A673 (cell line): Measurements from ENCODE around the gene LATS2. TPM values are rescaled to one million over a fixed set of nuclear protein-coding genes. Genes with fewer than 3 reads are reported as not detected.
"Not testable (repeated sequence)": the region's sequence is repeated elsewhere in the genome, so short reads cannot be mapped to it uniquely, and the experiment has no call there.

Experiments
- BruUV-seq: library from RNA; stranded (reverse); fragments of 400-500 nt; replicated peaks from 2 replicates; lab custom pipeline; 2021; lab: Mats Ljungman, UMichigan
- CTCF ChIA-PET: fragments of 300-600 bp; sonication (Branson Sonifier 250); formaldehyde crosslinking; loops from one replicate; lab custom pipeline; 2022; ENCODE audit warnings: antibody characterized with exemption; lab: Charles Lee
- POLR2A ChIA-PET: fragments of 300-600 bp; sonication (Branson Sonifier 250); formaldehyde crosslinking; loops from one replicate; lab custom pipeline; 2022; ENCODE audit warnings: antibody characterized with exemption; ENCODE audit not compliant: low non-redundant PET; lab: Charles Lee
- DNase-seq: peaks from one replicate; pipeline ENCODE4 v3.0.0-alpha.2; 2015; ENCODE audit warnings: low spot score
- H3K27ac ChIP-seq: fragments of 200-600 bp; sonication (generic); 2 replicates; pipeline ENCODE4 v1.5.1; 2016; ENCODE audit warnings: mixed run types, low read depth, mild to moderate bottlenecking, mixed read lengths, antibody characterized with exemption, low read length; ENCODE audit not compliant: poor library complexity, severe bottlenecking
- H3K27me3 ChIP-seq: fragments of 200-600 bp; sonication (generic); replicated peaks from 2 replicates; pipeline ENCODE4 v1.6.1; 2017; ENCODE audit warnings: mixed run types, low read depth, mild to moderate bottlenecking, mixed read lengths, antibody characterized with exemption, low read length; ENCODE audit not compliant: insufficient read depth, poor library complexity
- H3K36me3 ChIP-seq: fragments of 200-600 bp; sonication (generic); 2 replicates; pipeline ENCODE4 v1.6.1; 2016; ENCODE audit warnings: mixed run types, mild to moderate bottlenecking, mixed read lengths, antibody characterized with exemption, low read length; ENCODE audit not compliant: insufficient read depth, poor library complexity, severe bottlenecking
- H3K4me1 ChIP-seq: fragments of 200-600 bp; sonication (generic); 2 replicates; pipeline ENCODE4 v1.6.1; 2017; ENCODE audit warnings: mixed run types, mild to moderate bottlenecking, mixed read lengths, antibody characterized with exemption, low read length; ENCODE audit not compliant: insufficient read depth, poor library complexity, severe bottlenecking
- H3K4me3 ChIP-seq: fragments of 200-600 bp; sonication (generic); 2 replicates; pipeline ENCODE4 v1.5.1; 2016; ENCODE audit warnings: low read depth, mixed run types, mild to moderate bottlenecking, mixed read lengths, low read length; ENCODE audit not compliant: poor library complexity, severe bottlenecking
- H3K9me3 ChIP-seq: fragments of 200-600 bp; sonication (generic); 2 replicates; pipeline ENCODE4 v1.6.1; 2016; ENCODE audit warnings: mixed run types, low read depth, mild to moderate bottlenecking, mixed read lengths, antibody characterized with exemption, low read length; ENCODE audit not compliant: poor library complexity, severe bottlenecking
- CTCF ChIP-seq: fragments of 300-800, 200-600 bp; sonication (generic); conservative IDR thresholded peaks from 2 replicates; pipeline ENCODE4 v1.5.1; 2017; ENCODE audit warnings: low read depth, mild to moderate bottlenecking, antibody characterized with exemption, low read length, moderate library complexity, mixed read lengths
- EZH2 ChIP-seq: fragments of 200-600 bp; sonication (generic); IDR thresholded peaks from 2 replicates; pipeline ENCODE4 v1.6.1; 2017; ENCODE audit warnings: borderline replicate concordance, low read depth, mild to moderate bottlenecking, mixed read lengths, antibody characterized with exemption, low read length; ENCODE audit not compliant: poor library complexity, severe bottlenecking
- intact Hi-C: fragments of 100-400 bp; cut with micrococcal nuclease; formaldehyde crosslinking; loops from one replicate; pipeline ENCODE4 v1.10.0; 2022; ENCODE audit not compliant: unreplicated experiment
- total RNA-seq: library from RNA; stranded (reverse); gene quantifications from 2 replicates; pipeline ENCODE4 v1.2.3, GENCODE V29; 2021

LATS2 gene
- total RNA-seq, 1 experiment from 2014 or later = 13.1 TPM

DNA sequence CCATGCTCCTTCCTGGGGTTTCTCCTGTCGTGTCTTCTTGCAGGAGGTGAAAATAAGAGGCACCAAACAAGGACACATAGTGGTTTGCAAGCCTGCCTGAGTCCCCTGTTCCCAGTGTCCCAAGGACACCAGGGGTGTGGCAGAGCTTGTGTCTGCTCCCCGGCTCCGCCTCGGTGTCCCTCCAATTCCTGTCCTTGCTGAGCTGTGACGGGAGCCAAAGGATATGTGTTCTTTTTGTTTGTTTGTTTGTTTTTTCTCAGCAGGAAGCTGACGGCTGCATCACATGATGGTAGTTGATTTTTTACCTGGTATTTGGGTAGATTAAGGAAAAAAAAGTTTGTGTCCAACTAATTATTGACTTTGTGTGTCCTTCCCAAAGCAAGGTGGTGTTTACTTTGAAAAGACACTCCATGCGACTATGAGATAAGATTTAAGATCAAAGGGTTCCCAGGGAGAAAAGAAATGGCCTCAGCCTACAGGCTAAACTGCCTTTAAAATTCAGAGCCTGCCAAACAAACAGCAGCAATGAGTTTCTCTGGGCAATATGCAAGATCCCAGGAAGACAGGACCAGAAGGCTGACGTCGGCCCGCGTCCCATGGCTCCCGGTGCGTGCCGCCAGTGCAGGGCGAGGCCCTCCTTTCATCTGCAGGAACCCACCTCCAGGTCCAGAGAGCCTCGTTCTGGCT is 108.0 kb downstream of the LATS2 start:
- no peak for TF ChIP-seq EZH2
- TF ChIP-seq CTCF = no peak
- no peak overlapping the region for H3K27ac ChIP-seq
- no peaks in the 10 kb centered on the region for H3K9me3 ChIP-seq
- H3K36me3 ChIP-seq = no peaks in the 10 kb centered on the region
- CTCF ChIA-PET = no interaction called here
- POLR2A ChIA-PET = no interaction called here
- no peaks in the 10 kb centered on the region for H3K27me3 ChIP-seq
- no peak for DNase-seq
- intact Hi-C loops = no loop called here
- no TSS peak for BruUV-seq
- no peaks in the 10 kb centered on the region for H3K4me1 ChIP-seq
- H3K4me3 ChIP-seq = no peak overlapping the region

GRCh38 chr13:20952838-20953237 is 108.5 kb downstream of the LATS2 start:
- CTCF ChIA-PET = no interaction called here
- H3K4me3 ChIP-seq = no peak overlapping the region
- H3K36me3 ChIP-seq = no peaks in the 10 kb centered on the region
- H3K27ac ChIP-seq = no peak overlapping the region
- H3K9me3 ChIP-seq = no peaks in the 10 kb centered on the region
- BruUV-seq = no TSS peak
- POLR2A ChIA-PET = no interaction called here
- no peaks in the 10 kb centered on the region for H3K27me3 ChIP-seq
- no peak for DNase-seq
- intact Hi-C loops = no loop called here
- no peaks in the 10 kb centered on the region for H3K4me1 ChIP-seq
- TF ChIP-seq EZH2 (no peak), CTCF (no peak)

DNA sequence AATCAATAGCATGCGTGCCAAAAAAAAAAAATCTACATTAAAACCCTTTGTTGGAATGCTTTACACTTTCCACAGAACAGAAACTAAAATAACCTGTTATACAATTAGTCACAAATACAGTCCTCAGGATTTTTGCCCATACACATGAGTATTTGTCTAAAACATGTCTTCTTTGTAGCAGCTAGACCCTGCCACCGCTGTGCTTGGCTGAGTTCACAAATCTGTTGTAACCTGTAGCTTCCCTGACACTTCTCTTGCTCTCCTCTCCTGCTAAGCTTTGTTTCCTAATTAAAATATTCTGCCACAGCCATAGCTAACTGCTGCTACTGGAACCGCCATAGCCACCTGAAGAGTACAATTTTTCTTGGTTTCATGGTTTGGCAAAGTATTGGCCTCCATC is 113.4 kb downstream of the LATS2 start:
- DNase-seq, intact Hi-C loops, POLR2A ChIA-PET, BruUV-seq, H3K27ac ChIP-seq, H3K36me3 ChIP-seq, H3K9me3 ChIP-seq, H3K4me3 ChIP-seq, H3K27me3 ChIP-seq, H3K4me1 ChIP-seq: not testable (repeated sequence)
- CTCF ChIA-PET = interaction anchor here (0.6 kb wide), 1 partner anchor 72 kb away, joined by 7 read pairs; no protein-coding TSS in a partner anchor

DNA sequence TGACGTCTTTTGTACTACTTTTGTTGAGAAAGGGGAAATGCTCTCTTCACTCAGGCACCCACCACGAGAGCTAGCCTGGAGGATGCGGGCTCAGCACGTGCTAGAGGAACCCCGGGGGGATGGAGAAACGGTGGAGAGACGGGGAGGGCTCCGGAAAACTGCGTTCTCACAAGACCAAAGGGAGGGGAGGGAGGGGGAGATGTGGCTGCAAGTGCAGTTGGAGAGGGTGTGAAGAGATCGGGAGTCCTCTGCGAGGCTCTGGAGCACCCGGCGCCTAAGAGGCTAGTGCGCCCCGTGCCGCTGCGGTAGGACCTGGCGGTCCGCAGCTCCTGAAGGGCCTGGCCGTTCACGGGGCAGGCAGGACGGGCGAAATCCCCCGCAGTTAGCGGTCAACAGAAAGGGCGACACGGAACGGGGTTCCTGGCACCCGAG is 115.4 kb downstream of the LATS2 start:
- BruUV-seq = no TSS peak
- Histone ChIP-seq H3K27ac (no peak overlapping the region), H3K36me3 (no peaks in the 10 kb centered on the region), H3K27me3 (no peaks in the 10 kb centered on the region), H3K4me3 (no peak overlapping the region), H3K4me1 (peaks cover 6% of the 10 kb centered on the region), H3K9me3 (no peaks in the 10 kb centered on the region)
- intact Hi-C loops = no loop called here
- ChIA-PET POLR2A (no interaction called here), CTCF (no interaction called here)
- DNase-seq = no peak
- TF ChIP-seq CTCF (no peak), EZH2 (no peak)
